ENCODE measurements around the gene SUCLG1.
"Not testable (repeated sequence)": the region's sequence is repeated elsewhere in the genome, so short reads cannot be mapped to it uniquely, and the experiment has no call there.

The SUCLG1 gene

DNA sequence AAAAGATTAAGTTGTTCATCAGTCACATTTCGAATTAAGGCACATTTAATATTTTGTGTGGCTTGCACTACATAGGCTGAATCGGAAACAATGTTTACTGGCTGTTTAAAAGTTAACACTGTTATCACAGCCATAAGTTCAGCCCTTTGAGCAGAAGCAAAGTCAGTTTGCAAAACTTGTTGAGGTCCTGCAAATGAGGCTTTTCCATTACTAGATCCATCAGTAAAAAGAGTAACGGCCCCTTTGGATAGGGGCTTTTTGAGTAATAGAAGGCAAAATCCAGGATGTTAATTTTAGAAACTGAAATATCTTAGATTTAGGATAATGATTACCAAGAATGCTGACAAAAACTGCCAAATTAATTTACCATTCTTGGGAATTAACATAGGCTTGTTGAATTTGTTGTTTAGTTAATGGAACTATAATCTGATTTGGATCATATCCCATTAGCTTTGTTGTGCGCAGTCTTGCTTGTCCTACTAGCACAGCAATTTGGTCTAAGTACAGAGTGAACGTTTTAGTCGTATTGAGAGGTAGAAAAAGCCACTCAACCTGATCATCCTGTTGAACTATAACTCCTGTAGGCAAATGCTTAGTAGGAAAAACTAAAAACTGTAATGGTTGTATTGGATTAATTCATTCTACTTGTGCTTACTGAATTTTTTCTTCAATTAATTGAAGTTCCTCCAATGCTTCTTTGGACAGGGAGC is 13.9 kb upstream of the SUCLG1 start:
- DNase-seq (ENCODE audit: low spot score) = no peak
- H3K4me1 ChIP-seq (ENCODE audit: insufficient read depth, poor library complexity, severe bottlenecking) = no peaks in the 10 kb centered on the region
- H3K36me3 ChIP-seq (ENCODE audit: low read depth) = no peaks in the 10 kb centered on the region
- H3K27ac ChIP-seq (ENCODE audit: poor library complexity, severe bottlenecking) = no peak overlapping the region
- no peaks in the 10 kb centered on the region for H3K9me3 ChIP-seq (ENCODE audit: severe bottlenecking)
- no peaks in the 10 kb centered on the region for H3K27me3 ChIP-seq (ENCODE audit: insufficient read depth, poor library complexity, severe bottlenecking)
- no peak overlapping the region for H3K4me3 ChIP-seq (ENCODE audit: severe bottlenecking)
- no peak for ATAC-seq (ENCODE audit: low read depth)
- TF ChIP-seq, protein P1, sequence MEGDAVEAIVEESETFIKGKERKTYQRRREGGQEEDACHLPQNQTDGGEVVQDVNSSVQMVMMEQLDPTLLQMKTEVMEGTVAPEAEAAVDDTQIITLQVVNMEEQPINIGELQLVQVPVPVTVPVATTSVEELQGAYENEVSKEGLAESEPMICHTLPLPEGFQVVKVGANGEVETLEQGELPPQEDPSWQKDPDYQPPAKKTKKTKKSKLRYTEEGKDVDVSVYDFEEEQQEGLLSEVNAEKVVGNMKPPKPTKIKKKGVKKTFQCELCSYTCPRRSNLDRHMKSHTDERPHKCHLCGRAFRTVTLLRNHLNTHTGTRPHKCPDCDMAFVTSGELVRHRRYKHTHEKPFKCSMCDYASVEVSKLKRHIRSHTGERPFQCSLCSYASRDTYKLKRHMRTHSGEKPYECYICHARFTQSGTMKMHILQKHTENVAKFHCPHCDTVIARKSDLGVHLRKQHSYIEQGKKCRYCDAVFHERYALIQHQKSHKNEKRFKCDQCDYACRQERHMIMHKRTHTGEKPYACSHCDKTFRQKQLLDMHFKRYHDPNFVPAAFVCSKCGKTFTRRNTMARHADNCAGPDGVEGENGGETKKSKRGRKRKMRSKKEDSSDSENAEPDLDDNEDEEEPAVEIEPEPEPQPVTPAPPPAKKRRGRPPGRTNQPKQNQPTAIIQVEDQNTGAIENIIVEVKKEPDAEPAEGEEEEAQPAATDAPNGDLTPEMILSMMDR (IDR thresholded peaks at IDR 0.05; ENCODE audit: poor library complexity, severe bottlenecking) = no peak

DNA sequence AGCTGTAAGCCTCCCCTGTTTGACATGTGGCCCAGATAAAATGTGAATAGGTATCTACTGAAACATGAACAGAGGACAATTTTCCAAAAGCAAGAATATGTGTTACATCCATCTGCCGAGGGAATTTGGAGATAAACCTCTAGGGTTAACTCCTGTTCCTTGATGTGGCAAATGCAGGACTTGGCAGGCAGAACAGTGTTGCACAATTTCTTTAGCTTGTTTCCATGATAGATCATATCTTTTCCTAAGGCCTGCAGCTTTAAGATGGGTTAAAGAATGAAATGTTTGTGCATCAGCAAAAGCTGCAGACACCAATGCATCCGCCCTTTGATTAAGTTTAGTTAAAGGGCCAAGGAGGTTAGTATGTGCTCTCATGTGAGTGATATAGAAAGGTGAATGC is 13.3 kb upstream of the SUCLG1 start:
- not testable (repeated sequence) for H3K4me3 ChIP-seq (ENCODE audit: severe bottlenecking); DNase-seq (ENCODE audit: low spot score); ATAC-seq (ENCODE audit: low read depth); H3K27ac ChIP-seq (ENCODE audit: poor library complexity, severe bottlenecking); H3K4me1 ChIP-seq (ENCODE audit: insufficient read depth, poor library complexity, severe bottlenecking); H3K36me3 ChIP-seq (ENCODE audit: low read depth); H3K9me3 ChIP-seq (ENCODE audit: severe bottlenecking); H3K27me3 ChIP-seq (ENCODE audit: insufficient read depth, poor library complexity, severe bottlenecking)

DNA sequence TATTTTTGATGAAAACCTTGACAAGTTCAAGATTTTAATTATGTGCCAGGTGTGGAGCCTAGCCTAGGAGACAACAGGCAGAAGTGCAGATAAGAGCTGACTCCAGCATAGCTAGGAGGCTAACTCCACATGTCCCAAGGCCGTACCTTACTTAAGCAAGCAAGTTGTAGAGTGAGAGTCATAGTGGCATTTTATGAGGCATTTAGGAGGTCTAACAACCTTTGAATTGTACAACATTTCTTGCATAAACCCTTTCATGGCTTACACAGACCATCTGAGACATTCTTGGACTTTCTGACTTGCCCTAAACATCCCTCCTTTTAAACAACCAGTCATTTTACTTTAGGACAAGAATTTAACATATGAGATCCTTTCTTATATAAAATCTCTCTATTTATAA is 8.3 kb upstream of the SUCLG1 start:
- TF ChIP-seq, protein P1 (IDR thresholded peaks at IDR 0.05; ENCODE audit: poor library complexity, severe bottlenecking) = no peak
- ATAC-seq (ENCODE audit: low read depth) (no peak), DNase-seq (ENCODE audit: low spot score) (no peak)
- Histone ChIP-seq H3K4me1 (ENCODE audit: insufficient read depth, poor library complexity, severe bottlenecking) (no peaks in the 10 kb centered on the region), H3K9me3 (ENCODE audit: severe bottlenecking) (no peaks in the 10 kb centered on the region), H3K27me3 (ENCODE audit: insufficient read depth, poor library complexity, severe bottlenecking) (no peaks in the 10 kb centered on the region), H3K27ac (ENCODE audit: poor library complexity, severe bottlenecking) (no peak overlapping the region), H3K36me3 (ENCODE audit: low read depth) (no peaks in the 10 kb centered on the region), H3K4me3 (ENCODE audit: severe bottlenecking) (no peak overlapping the region)

DNA sequence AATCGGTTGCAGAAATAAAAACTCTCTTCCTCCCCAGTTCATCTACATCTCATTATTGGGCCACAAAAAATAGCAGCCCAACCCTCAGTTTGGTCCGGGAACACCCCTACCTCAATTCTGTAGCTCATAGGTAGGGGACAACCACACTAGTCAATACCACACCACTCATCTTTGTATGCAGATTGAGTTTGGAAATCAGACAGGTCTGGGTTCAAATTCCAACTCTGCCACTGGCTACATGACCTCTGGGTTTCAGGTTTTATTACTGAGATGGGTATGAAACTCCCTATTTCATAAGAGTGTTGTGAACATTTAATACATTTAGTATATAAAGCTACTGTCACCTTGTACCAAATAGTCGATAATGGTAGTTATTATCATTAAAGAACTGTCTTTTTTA is 2.2 kb upstream of the SUCLG1 start:
- DNase-seq (ENCODE audit: low spot score) = no peak
- peaks cover 4% of the 10 kb centered on the region for H3K4me1 ChIP-seq (ENCODE audit: insufficient read depth, poor library complexity, severe bottlenecking)
- TF ChIP-seq, protein P1 (IDR thresholded peaks at IDR 0.05; ENCODE audit: poor library complexity, severe bottlenecking) = no peak
- no peaks in the 10 kb centered on the region for H3K27me3 ChIP-seq (ENCODE audit: insufficient read depth, poor library complexity, severe bottlenecking)
- H3K36me3 ChIP-seq (ENCODE audit: low read depth) = no peaks in the 10 kb centered on the region
- no peak overlapping the region for H3K4me3 ChIP-seq (ENCODE audit: severe bottlenecking)
- ATAC-seq (ENCODE audit: low read depth) = no peak
- H3K27ac ChIP-seq (ENCODE audit: poor library complexity, severe bottlenecking) = no peak overlapping the region
- H3K9me3 ChIP-seq (ENCODE audit: severe bottlenecking) = no peaks in the 10 kb centered on the region

DNA sequence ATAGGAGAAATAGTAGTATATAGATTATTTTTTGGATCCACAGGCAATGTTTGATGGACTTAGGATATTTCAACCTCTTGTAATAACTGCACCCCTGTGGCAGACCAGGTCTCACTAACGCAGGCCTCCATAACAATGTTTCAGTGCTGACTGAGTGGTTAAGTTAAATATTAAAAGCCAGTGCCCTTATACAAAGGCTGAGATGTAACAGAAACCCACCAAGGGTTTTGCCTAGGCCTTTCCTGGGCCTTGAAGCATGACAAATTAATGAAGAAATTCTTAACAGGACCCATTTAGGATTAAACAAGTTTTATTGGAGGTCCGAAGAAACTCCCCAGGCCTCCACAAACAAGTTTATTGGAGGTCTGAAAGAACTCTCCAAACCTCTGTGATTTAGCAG is 1.6 kb upstream of the SUCLG1 start:
- TF ChIP-seq, protein P1 (IDR thresholded peaks at IDR 0.05; ENCODE audit: poor library complexity, severe bottlenecking) = no peak
- H3K36me3 ChIP-seq (ENCODE audit: low read depth) = no peaks in the 10 kb centered on the region
- H3K4me1 ChIP-seq (ENCODE audit: insufficient read depth, poor library complexity, severe bottlenecking) = peaks cover 4% of the 10 kb centered on the region
- H3K27ac ChIP-seq (ENCODE audit: poor library complexity, severe bottlenecking) = no peak overlapping the region
- H3K9me3 ChIP-seq (ENCODE audit: severe bottlenecking) = no peaks in the 10 kb centered on the region
- no peak for ATAC-seq (ENCODE audit: low read depth)
- H3K4me3 ChIP-seq (ENCODE audit: severe bottlenecking) = no peak overlapping the region
- H3K27me3 ChIP-seq (ENCODE audit: insufficient read depth, poor library complexity, severe bottlenecking) = no peaks in the 10 kb centered on the region
- no peak for DNase-seq (ENCODE audit: low spot score)

All from RWPE2 (cell line).